ENCODE results near the gene DNAH2.
"Not testable (repeated sequence)": the region's sequence is repeated elsewhere in the genome, so short reads cannot be mapped to it uniquely, and the experiment has no call there.

The DNAH2 gene

DNA sequence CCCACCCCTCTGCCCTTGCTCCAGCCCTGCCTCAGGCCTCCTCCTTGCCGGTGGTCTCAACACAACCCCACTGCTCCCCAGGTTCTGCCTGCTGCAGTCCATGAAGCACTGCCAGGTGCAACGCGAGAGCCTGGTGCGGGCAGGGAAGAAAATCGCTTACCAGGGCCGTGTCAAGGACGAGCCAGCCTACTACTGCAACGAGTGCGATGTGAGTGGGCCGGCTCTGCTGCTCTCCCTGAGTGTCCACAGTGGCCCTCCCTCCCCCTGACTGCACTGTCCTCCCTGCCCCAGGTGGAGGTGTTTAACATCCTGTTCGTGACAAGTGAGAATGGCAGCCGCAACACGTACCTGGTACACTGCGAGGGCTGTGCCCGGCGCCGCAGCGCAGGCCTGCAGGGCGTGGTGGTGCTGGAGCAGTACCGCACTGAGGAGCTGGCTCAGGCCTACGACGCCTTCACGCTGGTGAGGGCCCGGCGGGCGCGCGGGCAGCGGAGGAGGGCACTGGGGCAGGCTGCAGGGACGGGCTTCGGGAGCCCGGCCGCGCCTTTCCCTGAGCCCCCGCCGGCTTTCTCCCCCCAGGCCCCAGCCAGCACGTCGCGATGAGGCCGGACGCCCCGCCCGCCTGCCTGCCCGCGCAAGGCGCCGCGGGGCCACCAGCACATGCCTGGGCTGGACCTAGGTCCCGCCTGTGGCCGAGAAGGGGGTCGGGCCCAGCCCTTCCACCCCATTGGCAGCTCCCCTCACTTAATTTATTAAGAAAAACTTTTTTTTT is 135.6 kb downstream of the DNAH2 start:
- no peak for DNase-seq

DNA sequence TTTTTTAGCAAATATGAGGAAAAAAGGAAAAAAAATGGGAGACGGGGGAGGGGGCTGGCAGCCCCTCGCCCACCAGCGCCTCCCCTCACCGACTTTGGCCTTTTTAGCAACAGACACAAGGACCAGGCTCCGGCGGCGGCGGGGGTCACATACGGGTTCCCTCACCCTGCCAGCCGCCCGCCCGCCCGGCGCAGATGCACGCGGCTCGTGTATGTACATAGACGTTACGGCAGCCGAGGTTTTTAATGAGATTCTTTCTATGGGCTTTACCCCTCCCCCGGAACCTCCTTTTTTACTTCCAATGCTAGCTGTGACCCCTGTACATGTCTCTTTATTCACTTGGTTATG is 136.1 kb downstream of the DNAH2 start:
- no peak for DNase-seq

DNA sequence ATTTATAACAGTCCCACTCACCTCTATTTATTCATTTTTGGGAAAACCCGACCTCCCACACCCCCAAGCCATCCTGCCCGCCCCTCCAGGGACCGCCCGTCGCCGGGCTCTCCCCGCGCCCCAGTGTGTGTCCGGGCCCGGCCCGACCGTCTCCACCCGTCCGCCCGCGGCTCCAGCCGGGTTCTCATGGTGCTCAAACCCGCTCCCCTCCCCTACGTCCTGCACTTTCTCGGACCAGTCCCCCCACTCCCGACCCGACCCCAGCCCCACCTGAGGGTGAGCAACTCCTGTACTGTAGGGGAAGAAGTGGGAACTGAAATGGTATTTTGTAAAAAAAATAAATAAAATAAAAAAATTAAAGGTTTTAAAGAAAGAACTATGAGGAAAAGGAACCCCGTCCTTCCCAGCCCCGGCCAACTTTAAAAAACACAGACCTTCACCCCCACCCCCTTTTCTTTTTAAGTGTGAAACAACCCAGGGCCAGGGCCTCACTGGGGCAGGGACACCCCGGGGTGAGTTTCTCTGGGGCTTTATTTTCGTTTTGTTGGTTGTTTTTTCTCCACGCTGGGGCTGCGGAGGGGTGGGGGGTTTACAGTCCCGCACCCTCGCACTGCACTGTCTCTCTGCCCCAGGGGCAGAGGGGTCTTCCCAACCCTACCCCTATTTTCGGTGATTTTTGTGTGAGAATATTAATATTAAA is 136.7 kb downstream of the DNAH2 start:
- no peak for DNase-seq

DNA sequence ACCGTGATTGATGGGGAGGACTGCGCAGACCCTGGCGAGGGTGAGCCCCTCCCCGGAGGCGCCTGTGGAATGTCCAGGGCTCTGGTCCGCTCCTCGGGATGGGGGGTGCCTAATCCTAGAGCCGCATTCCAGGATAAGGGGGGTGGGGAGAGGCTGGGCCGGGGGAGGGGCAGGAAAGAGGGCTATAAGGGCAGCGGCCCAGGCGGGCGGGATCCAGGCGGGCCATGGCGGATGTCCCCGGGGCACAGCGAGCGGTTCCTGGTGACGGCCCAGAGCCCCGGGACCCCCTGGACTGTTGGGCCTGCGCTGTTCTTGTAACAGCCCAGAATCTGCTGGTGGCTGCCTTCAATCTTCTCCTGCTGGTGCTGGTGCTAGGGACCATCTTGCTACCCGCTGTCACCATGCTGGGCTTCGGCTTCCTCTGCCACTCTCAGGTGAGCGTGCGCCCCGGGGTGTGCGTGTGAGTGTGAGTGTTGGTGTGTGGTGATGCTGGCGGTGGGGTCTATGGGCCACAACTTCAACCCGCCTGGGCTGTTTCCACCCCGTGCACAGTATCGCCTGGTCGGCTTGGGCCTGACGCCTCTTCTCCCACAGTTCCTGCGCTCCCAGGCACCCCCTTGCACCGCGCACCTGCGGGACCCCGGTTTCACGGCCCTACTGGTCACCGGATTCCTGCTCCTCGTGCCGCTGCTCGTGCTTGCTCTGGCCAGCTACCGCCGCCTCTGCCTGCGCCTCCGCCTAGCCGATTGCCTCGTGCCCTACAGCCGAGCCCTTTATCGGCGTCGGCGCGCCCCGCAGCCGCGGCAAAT is 137.5 kb downstream of the DNAH2 start, which contains the start of gene TMEM88:
Gene TMEM88, plus strand, starts transcription at position 216 of the 809 bp plus-strand sequence. Its CDS starts 9 bp downstream, at position 225.
- DNase-seq, result no peak

DNA sequence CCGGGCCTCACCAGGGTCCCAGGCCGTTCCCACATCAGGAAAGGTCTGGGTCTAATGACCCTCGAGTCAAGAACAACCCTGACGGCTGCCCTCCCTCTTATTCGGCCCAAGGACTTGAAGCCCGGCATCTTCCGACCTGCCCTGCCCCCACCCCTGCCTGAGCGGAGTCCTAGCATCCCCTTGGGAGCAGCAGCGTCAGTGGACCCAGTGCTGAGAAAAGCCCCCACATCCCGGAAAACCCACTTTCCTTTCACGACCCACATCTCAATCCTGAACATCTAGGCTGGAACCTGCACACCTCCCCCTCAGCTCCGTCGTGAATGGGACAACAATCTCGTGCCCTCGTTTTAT is 138.1 kb downstream of the DNAH2 start:
- no peak for DNase-seq

DNA sequence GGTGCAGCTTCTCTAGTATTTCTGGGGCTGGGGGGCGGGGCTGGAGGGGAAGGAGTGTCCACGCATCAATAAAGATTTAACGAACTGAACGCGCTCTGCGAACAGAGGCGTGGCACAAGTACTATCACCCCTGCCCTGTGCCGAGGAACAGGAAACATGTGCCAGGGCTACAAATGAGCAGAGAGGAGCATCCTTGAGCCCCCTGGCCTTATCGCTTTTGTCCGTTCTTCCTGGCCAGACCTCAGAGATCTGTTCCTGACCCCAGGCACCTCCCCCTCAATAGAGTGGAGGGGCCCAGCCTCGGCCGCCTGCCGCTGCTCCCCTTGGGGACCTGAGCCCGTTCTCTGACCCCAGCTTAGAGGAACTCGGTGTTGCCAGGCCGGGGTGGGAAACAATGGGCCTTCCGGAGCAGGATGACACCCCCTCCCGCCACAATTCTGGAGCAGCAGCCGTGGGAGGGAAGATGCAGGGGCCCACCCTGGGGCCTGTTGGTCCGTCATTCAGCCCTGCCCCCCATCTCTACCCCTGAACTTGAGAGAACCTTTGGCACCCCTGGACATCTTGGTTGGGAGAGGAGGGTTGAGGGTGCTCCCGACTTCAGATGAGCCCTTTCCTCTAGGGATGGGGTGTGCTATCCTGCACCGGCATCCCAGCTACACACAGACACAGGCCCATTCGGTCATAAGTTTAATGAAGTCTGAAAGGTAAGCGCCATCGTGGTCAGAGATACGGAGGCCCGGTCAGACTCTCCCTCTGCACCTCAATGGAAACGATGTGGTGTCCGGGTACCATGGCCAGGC is 138.7 kb downstream of the DNAH2 start:
- DNase-seq, result peak; percentile 64

DNA sequence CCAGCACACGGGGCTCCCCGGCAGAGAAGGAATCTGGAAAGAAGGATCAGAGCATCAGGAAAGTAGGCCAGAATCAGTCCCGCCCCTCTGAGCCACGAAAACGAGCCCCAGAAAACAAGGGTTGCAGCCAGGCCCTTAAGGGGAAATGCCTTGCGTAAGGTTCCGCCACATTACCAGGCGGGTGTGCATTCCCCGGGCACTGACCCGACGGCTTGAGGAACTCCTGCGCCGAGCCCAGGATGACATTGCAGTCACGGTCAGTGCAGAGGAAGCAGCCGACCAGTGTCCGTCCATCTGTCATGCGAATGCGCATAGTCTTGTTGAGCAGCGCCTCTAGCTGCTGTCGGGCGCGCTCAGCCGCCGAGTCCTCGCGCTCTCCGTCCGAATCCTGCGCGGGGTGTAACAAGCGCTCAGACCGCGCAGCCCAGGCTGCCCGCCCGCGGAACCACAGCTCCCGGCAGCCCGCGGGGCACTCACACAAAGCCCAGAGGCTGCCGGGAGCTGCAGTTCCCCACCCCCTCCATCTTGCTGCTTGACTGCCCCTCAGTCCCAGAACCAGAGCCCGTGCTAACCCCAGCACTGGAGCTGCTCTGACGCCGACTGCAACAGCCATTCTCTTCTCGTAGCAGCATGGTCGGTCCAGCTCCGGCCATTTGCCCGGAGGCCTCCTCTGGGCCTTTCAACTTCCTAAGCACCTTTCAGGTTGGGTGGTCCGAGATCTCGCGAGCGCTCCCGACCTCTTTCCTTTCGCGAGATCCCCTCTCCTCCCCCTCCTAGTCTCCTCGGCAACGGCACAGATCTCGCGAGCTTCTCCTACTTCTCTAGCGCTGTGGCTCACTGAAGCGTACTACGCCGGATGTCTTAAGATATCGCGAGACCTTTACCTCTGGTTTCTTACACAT is 139.5 kb downstream of the DNAH2 start, which contains the start of gene NAA38:
Gene NAA38, minus strand, starts transcription at position 749 of the 902 bp plus-strand sequence. Its CDS starts 96 bp downstream, at position 653.
- DNase-seq, result peak; percentile 99

DNA sequence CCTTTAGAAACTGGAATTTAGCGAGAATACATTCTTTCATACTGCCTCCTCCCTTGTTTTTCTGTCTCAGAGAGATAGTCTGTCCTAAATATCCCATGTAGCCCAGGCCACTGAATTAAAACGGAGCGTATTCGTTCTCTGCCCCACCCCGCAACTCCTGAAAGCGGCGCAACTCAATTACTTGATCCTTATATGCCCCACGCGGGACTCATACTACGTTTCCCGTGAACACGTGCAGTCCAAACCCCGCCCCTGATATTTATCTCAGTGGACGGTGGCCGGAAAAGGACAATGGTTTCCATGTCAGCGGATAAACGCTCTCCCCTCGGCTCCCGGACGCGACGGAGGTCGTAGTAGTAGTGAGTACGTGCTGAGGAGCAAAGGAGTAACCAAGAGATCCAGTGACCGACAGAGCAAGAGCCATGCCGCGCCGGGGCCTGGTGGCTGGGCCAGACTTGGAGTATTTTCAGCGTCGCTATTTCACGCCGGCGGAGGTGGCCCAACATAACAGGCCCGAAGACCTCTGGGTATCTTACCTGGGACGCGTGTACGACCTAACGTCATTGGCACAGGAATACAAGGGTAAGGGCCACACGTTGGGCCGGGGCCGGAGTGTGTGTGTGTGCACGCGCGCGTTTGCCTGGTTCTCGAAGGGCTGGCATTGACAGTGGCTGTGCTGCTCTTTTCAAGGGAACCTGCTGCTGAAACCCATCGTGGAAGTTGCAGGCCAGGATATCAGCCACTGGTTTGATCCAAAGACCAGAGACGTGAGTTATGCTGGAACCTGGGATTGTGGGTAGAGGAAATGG is 140.4 kb downstream of the DNAH2 start, which contains the start of gene CYB5D1:
Gene CYB5D1, plus strand, starts transcription at position 291 of the 809 bp plus-strand sequence. Its CDS starts 132 bp downstream, at position 423.
- peak; percentile 96 for DNase-seq

DNA sequence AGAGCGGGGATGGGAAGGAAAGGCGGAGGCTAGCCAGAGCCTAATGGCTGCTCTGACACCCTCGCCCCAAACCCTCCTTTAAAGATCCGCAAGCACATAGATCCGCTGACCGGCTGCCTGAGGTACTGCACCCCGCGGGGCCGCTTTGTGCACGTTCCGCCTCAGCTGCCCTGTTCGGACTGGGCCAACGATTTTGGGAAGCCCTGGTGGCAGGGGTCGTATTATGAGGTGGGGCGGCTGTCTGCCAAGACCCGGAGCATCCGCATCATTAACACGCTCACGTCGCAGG is 140.9 kb downstream of the DNAH2 start:
- peak; percentile 42 for DNase-seq

DNA sequence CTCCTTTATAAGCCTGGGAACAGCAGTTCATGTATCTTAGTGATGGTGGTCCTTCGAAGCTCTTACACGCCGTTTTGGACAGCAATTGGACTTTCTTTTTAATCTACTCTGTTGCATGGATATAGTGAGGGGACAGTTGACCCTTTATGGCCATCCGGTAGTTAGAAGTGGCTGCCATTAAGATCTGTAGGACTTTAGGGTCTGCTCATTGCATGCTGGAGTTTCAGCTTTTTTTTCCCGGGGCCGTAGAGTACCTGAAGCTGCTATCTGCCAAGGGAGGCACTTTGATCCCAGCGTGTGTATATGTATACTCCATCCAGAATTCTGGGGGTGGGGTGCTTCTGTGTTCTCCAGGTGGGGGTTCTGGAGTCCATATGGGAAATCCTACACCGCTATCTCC is 141.5 kb downstream of the DNAH2 start:
- no peak for DNase-seq

DNA sequence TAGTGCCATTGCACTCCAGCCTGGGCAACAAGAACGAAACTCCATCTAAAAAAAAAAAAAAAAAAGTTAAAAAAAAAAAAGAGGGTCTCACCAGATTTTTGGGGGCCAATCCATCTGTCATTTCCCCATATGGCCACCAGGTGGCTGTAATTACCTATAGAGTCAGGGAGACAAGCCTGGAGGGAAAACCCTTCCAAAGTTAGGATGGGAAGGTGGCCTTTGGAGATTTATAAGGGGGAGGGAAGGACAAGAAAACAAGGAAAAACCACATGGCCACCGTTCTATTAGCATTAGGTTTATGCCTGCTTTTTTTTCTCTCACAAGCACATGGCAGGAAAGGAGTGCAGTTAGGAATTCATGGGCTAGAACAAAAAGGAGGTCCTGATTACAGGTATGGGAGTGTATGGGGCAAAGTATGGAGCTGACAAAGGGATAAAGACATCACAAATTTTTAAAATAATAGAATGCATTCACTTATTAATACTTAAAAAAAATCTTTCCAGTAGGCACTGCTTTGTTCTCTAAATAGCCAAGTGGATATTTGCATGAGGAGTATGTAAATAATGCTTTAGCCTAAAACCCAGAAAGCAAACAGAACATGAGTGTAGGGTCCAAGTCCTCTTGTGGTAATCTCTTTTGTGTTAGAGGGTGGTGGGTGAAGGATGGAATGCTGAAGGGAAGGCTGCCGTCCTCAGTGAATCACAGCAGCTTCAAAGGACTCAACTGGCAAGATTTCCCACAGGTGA is 145.3 kb downstream of the DNAH2 start:
- peak; percentile 5 for DNase-seq

DNA sequence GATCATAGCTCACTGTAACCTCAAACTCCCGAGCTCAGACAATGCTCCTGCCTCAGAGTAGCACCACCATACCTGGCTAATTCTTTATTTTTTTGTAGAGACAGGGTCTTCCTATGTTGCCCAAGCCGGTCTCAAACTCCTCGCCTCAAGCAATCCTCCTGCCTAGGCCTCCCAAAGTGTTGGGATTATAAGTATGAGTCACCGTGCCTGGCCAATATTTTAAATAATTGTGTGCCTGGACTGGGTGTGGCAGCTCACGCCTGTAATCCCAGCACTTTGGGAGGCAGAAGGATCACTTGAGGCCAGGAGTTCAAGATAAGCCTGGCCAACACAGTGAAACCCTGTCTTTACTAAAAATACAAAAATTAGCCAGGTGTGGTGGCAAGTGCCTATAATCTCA is 146.8 kb downstream of the DNAH2 start:
- DNase-seq, result not testable (repeated sequence)

DNA sequence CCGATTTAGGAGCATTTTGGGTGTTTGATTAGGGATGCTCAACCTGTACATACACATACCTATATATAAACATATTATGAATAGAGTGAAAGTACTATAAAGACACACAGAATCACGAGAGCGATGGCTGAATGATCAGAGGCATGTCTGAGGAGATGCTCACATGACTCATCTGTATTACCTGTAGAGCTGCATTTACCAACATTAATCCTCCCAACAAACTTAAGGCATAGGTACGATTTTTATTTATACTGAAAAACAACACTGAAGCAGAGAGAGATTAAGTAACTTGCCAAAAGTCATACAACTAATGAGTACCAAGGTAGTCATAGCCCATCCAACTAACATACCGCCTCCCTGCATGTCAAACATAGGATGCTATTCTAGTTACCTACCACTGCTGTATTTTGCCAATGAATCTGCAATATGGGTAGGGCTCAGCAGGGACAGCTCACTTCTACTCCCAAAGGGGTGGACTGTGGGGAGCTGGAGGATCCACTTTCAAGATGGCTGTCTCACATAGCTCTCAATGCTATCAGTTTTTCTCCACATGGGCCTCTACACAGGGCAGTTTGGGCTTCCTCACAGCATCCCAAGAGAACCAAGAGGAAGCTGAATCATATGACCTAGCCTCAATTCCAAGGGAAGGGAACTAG is 147.6 kb downstream of the DNAH2 start:
- no peak for DNase-seq

DNA sequence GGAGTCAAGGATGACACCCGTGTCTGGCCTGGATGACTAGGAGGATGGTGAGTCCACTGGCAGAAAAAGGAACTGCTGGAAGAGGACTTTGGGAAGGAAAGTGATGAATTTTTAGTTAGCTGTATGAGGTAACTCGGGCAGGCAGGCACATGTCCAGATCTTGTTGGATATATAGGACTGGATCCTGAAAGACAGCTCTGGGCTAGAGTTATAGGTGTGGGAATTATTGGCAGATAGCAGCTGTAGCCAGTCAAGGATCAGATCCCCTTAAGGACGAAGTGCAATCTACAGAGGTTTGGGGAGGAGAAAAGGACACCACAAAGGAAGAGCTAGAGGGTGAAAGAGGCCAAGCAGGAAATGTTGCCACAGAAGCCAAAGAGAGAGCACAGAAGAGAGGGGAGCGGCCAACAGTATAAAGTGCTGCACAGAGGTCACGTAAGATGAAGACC is 150.4 kb downstream of the DNAH2 start:
- peak; percentile 40 for DNase-seq

DNA sequence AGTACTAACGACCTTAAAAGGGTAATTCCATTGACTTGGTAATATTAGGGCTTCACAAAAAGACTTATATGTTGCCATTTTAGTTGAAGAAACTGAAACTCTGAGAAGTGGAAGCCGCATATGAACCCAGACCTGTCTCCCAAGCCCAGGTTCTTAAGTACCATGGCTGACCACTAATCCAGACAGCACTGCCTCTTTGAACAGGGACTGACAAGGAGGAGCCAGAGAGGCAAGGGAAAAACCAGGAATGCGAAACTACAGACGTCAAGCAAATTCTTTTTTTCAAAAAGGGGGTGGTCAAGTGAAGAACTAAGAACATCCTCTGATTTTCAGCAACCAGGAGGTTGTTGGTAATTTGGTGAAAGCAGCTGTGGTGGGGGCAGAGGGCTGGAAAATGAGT is 155.5 kb downstream of the DNAH2 start:
- DNase-seq, result peak; percentile 19

DNA sequence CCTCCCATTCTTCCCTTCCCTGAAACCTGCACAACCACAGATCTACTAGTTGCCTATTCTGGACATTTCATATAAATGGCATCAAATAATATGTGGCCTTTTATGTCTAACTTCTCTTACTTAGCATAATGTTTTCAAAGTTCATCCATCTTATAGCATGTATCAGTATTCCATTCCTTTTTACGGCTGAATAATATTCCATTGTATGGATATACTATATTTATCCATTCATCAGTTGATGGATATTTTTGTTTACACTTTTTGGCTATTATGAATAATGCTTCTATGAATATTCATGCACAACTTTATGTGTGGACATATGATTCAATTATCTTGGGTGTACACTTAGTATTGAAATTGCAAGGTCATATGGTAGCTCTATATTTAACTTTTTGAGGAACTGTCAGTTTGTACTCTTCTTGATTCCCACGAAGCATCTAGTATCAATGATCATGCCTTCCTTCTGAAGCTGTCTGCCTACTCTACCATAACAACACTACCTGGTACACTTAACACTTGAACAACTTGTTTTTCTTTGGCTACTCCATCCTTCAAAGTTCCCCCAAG is 158.3 kb downstream of the DNAH2 start:
- DNase-seq, result no peak

DNA sequence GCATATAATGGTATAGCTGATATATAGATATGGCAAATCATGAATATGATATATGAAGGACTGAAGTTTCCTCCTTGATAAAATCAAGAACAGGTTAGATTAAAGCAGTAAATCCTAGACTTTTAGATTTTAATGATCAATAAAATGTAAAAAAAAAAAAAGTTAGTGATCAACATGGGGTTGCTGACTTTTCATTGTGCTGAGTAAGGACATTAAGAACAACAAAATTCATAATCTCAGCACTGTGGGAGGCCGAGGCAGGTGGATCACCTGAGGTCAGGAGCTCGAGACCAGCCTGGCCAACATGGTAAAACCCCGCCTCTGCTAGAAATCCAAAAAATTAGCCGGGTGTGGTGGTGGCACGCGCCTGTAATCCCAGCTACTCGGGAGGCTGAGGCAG is 160.7 kb downstream of the DNAH2 start:
- no peak for DNase-seq

DNA sequence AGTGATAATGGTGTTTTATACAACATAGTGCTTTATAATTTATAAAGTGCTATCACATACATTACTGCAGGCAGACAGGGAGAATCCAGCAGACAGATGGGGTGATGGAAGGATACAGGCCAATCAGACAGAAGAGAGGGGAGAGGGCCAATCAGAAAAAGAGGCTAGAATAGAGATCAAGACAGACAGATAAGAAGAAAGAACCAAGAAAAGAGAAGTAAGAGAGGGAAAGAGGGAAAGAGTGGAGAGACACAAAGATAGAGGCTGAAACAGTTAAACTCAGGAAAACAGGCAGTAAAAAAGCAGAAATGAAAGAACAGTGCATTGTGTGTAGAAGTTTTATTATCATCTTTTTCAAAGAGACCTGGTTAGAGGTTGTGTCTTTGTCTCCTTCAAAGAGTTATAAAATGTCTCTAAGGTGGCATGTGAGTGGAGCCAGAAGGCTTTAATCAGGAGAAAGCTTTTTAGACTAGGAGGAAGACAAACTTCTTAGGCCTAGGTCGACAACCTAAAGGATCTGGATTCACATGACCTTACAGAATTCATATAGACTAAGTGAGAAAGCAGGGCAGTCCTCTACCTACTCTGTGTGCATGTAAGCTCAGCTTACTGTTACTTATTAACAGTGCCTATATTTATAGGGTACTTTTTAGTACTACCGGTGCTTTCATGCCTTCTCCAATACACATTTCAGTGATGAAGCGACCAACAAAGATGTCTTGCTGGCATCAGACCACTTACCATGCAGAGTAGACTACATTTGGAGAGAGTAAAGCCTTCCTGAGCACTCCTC is 162.7 kb downstream of the DNAH2 start:
- DNase-seq, result peak; percentile 70

Data from MV-4-11 (cell line).